Peyer's patch (tissue), 4 donors: ENCODE data around the gene IQCE. TPM values are rescaled to one million over a fixed set of nuclear protein-coding genes. Genes with fewer than 3 reads are reported as not detected.
"Not testable (repeated sequence)": the region's sequence is repeated elsewhere in the genome, so short reads cannot be mapped to it uniquely, and the experiment has no call there.

Source experiments
- DNase-seq, 3 donors: peaks; one replicate each; pipeline ENCODE4 v3.0.0-alpha.2; 2017 to 2019
- H3K27ac ChIP-seq, 4 donors: fragments of 200-600 bp; sonication (generic); one replicate each; pipeline ENCODE4 v1.5.1; 2016 to 2019
- H3K27me3 ChIP-seq, 2 donors: fragments of 200-600 bp; sonication (generic); one replicate each; pipeline ENCODE4 v1.5.1; 2019
- H3K36me3 ChIP-seq, 3 donors: fragments of 200-600 bp; sonication (generic); one replicate each; pipeline ENCODE4 v1.5.1; 2016 to 2019
- H3K4me1 ChIP-seq, 4 donors: fragments of 200-600 bp; sonication (generic); one replicate each; pipeline ENCODE4 v1.5.1; 2016 to 2019
- H3K4me3 ChIP-seq, 4 donors: fragments of 200-600 bp; sonication (generic); 1 replicate in 3 of 4; 2 replicates in 1 of 4; pipeline ENCODE4 v1.5.1; 2016 to 2019; ENCODE audit warnings: mild to moderate bottlenecking in 1 of 4
- H3K9me3 ChIP-seq, 4 donors: fragments of 200-600 bp; sonication (generic); one replicate each; pipeline ENCODE4 v1.5.1; 2016 to 2019; ENCODE audit warnings: mild to moderate bottlenecking in 1 of 4
- POLR2A ChIP-seq, 2 donors: fragments of 450-650 bp; IDR thresholded peaks; one replicate each; pipeline ENCODE4 v1.5.1; 2017; ENCODE audit warnings: antibody characterized with exemption in 2 of 2, mild to moderate bottlenecking in 2 of 2, moderate library complexity in 2 of 2
- total RNA-seq, 4 donors: library from RNA; depleted of rRNA; stranded (reverse); fragments of >200 nt; gene quantifications; one replicate each; pipeline ENCODE4 v1.1.0, GENCODE V29; 2016
- TF ChIP-seq, protein P1 (sequence below), 6 experiments: fragments of 450-650 bp in 4 of 6; fragments of 200-600 bp in 2 of 6; sonication (generic) in 1 of 6; IDR thresholded peaks; one replicate each; pipeline ENCODE4 v1.5.1; 2017 to 2019; ENCODE audit warnings: antibody characterized with exemption in 6 of 6, mild to moderate bottlenecking in 3 of 6, moderate library complexity in 1 of 6

Gene IQCE
- total RNA-seq, 4 donors from 2014 or later = 30.0 to 159 (median 72.2) TPM

DNA sequence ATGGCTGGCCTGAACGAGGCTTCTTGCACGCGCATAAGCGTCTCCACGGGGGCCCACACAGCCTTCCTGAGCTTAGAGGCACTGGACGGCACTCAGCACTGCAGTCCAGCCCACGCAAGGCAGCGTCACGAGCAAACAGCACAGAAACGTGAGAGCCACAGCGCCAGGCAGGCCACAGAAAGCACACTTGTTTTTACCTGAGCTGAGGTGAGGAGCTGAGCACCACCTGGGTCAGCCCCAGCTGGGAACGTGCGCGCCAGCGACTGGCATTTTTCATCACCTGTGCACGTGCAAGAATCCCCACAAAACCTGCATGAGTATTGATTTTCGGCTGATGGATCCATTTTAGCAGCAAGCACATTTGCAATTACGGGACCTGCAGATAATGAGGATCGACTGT lies 26.7 kb downstream of the IQCE start:
- DNase-seq = no peak
- Histone ChIP-seq H3K4me1 (no peaks in the 10 kb centered on the region), H3K36me3 (peaks cover 0 to 57% (median 0%) of the 10 kb centered on the region in 3 donors), H3K27ac (no peak overlapping the region), H3K4me3 (no peak overlapping the region), H3K9me3 (no peaks in the 10 kb centered on the region), H3K27me3 (no peaks in the 10 kb centered on the region)
- no peak for TF ChIP-seq POLR2A (IDR thresholded peaks at IDR 0.05)
- TF ChIP-seq, protein P1, sequence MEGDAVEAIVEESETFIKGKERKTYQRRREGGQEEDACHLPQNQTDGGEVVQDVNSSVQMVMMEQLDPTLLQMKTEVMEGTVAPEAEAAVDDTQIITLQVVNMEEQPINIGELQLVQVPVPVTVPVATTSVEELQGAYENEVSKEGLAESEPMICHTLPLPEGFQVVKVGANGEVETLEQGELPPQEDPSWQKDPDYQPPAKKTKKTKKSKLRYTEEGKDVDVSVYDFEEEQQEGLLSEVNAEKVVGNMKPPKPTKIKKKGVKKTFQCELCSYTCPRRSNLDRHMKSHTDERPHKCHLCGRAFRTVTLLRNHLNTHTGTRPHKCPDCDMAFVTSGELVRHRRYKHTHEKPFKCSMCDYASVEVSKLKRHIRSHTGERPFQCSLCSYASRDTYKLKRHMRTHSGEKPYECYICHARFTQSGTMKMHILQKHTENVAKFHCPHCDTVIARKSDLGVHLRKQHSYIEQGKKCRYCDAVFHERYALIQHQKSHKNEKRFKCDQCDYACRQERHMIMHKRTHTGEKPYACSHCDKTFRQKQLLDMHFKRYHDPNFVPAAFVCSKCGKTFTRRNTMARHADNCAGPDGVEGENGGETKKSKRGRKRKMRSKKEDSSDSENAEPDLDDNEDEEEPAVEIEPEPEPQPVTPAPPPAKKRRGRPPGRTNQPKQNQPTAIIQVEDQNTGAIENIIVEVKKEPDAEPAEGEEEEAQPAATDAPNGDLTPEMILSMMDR (IDR thresholded peaks at IDR 0.05) = no peak

DNA sequence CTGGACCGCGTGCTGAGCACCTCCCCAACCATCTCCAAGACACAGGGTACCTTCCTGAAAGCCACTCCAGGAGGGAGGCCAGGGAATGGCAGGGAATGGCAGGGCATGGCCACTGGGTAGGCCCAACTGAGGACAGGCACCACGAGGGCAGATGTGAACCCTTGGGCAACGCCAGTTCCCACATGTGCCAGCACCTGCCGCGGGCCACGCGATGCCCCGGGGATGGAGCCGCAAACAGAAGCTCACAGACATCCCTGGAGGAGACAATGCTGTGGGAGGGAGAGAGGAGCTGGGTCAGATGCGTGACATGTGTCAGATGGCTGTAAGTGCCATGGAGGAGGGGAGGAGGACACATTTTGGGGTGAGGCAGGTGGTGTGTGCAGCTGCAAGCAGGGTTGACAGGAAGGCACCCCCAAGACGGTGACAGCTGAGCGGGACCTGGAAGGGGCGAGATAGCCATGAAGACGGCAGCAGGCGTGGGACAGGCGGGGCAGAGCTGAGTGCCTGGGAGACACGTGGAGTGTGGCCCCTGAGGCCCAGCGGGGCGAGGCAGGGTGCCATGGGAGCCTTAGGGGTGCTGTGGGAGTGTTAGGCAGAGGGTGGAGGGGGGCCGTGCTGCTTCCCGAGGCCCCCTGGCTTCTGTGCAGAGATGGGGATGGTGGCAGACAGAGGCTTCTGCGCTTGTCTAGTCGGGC lies 27.7 kb downstream of the IQCE start:
- DNase-seq = no peak
- no peak overlapping the region for H3K4me3 ChIP-seq
- H3K4me1 ChIP-seq = no peaks in the 10 kb centered on the region
- no peaks in the 10 kb centered on the region for H3K27me3 ChIP-seq
- TF ChIP-seq, protein P1 (IDR thresholded peaks at IDR 0.05) = no peak
- no peak for TF ChIP-seq POLR2A (IDR thresholded peaks at IDR 0.05)
- no peaks in the 10 kb centered on the region for H3K9me3 ChIP-seq
- H3K36me3 ChIP-seq = peaks cover 0 to 58% (median 0%) of the 10 kb centered on the region in 3 donors
- H3K27ac ChIP-seq = no peak overlapping the region

DNA sequence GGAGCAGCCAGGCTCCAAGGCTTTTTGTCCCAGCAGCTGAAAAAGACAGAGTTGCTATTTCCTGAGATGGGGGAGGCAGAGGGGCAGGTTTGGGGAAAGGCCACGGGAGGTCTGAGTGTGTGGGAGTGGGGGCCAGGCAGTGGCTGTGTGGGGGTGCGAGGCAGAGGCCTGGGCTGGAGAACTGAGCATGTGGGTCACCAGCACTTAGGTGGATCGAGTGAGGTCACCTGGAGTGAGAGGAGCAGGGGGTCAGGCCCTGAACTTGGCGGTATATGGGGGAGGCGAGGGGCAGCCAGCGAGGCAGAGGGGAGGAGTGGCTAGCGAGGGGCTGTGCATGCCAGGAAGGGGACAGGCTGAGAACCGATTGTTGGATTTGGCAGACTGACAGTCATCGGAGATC lies 28.4 kb downstream of the IQCE start:
- H3K4me3 ChIP-seq = no peak overlapping the region
- no peak overlapping the region for H3K27ac ChIP-seq
- no peaks in the 10 kb centered on the region for H3K9me3 ChIP-seq
- TF ChIP-seq, protein P1 (IDR thresholded peaks at IDR 0.05) = no peak
- TF ChIP-seq POLR2A (IDR thresholded peaks at IDR 0.05) = no peak
- DNase-seq = no peak
- peaks cover 0 to 60% (median 0%) of the 10 kb centered on the region in 3 donors for H3K36me3 ChIP-seq
- H3K4me1 ChIP-seq = no peaks in the 10 kb centered on the region
- no peaks in the 10 kb centered on the region for H3K27me3 ChIP-seq

DNA sequence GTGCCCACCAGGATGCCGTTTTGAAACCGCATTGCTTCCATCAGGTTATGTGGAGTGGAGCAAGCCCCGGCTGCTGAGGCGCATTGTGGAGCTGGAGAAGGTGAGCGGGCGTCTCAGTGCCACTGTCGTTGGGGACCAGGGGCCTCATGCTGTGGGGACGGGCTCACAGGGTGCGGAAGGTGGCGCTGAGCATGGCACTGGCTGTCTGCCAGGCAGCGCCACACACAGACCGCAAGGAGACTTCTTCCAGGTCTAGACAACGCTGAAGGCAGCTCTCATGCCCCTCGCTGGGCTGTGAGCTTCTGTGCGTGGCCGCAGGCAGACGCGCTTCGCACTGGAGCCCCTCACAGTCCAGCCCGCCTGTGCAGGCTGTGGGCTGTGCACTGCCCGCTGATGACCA lies 29.0 kb downstream of the IQCE start:
- no peaks in the 10 kb centered on the region for H3K27me3 ChIP-seq
- no peak overlapping the region for H3K27ac ChIP-seq
- H3K36me3 ChIP-seq = peaks cover 0 to 65% (median 0%) of the 10 kb centered on the region in 3 donors
- no peaks in the 10 kb centered on the region for H3K9me3 ChIP-seq
- H3K4me3 ChIP-seq = no peak overlapping the region
- TF ChIP-seq, protein P1 (IDR thresholded peaks at IDR 0.05) = no peak
- TF ChIP-seq POLR2A (IDR thresholded peaks at IDR 0.05) = no peak
- no peaks in the 10 kb centered on the region for H3K4me1 ChIP-seq
- DNase-seq = no peak

DNA sequence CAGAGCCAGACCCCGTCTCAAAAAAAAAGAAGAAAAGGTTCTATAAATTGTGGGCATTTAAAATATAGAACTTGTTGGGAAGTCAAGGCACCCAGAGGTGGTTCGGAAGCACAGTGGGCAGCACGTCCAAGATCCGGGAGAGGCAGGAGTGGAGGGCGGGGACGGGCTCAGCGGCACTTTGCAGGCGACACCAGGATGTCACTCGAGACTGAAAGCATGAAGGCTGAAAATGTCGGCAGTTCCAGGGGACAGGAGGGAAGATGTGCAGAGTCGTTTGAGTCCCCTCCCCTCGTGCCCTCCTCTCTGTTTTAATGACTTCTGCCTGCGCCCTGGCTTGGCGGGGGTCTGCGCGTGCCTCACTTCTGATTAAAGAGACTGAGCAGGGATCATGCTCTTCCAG lies 30.6 kb downstream of the IQCE start:
- DNase-seq = no peak
- no peaks in the 10 kb centered on the region for H3K27me3 ChIP-seq
- no peaks in the 10 kb centered on the region for H3K9me3 ChIP-seq
- no peak overlapping the region for H3K4me3 ChIP-seq
- peaks cover 0 to 78% (median 0%) of the 10 kb centered on the region in 3 donors for H3K36me3 ChIP-seq
- no peak overlapping the region for H3K27ac ChIP-seq
- TF ChIP-seq, protein P1 (IDR thresholded peaks at IDR 0.05) = no peak
- no peak for TF ChIP-seq POLR2A (IDR thresholded peaks at IDR 0.05)
- H3K4me1 ChIP-seq = no peaks in the 10 kb centered on the region

DNA sequence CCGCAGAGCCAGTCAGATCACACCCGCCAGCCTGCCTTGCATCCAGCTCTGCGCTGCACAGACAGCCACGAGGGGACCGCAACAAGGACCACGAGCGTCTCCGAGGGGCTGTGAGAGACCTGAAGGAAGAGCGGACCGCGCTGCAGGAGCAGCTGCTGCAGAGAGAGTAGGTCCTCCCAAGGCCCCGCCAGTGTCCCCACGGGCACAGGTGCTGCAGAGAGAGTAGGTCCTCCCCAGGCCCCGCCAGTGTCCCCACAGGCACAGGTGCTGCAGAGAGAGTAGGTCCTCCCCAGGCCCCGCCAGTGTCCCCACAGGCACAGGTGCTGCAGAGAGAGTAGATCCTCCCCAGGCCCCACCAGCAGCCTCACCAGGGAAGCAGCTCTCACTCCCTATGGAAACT lies 31.2 kb downstream of the IQCE start:
- peaks cover 0 to 78% (median 0%) of the 10 kb centered on the region in 3 donors for H3K36me3 ChIP-seq
- not testable (repeated sequence) for H3K27me3 ChIP-seq, DNase-seq

More for the DNA sequence above, 31.2 kb downstream of the IQCE start:
- H3K27ac ChIP-seq, H3K9me3 ChIP-seq, H3K4me3 ChIP-seq, H3K4me1 ChIP-seq: not testable (repeated sequence)
